Forelimb muscle (tissue), 1 donor: Measurements from ENCODE around the gene TAPBP. TPM values are rescaled to one million over a fixed set of nuclear protein-coding genes. Genes with fewer than 3 reads are reported as not detected.
"Not testable (repeated sequence)": the region's sequence is repeated elsewhere in the genome, so short reads cannot be mapped to it uniquely, and the experiment has no call there.

Source experiments
- DNase-seq: peaks from one replicate; pipeline ENCODE4 v3.0.0-alpha.2; 2013; ENCODE audit warnings: low read depth
- polyA plus RNA-seq: library from polyadenylated mRNA; unstranded; fragments of 120-200 nt; gene quantifications from one replicate; pipeline ENCODE4 v1.2.1, GENCODE V29; 2013; ENCODE audit not compliant: insufficient read length

The TAPBP gene
- polyA plus RNA-seq, 1 donor = 20.3 TPM

GRCh38 chr6:33276581-33276863 is 37.4 kb downstream of the TAPBP start:
- no peak for DNase-seq

DNA sequence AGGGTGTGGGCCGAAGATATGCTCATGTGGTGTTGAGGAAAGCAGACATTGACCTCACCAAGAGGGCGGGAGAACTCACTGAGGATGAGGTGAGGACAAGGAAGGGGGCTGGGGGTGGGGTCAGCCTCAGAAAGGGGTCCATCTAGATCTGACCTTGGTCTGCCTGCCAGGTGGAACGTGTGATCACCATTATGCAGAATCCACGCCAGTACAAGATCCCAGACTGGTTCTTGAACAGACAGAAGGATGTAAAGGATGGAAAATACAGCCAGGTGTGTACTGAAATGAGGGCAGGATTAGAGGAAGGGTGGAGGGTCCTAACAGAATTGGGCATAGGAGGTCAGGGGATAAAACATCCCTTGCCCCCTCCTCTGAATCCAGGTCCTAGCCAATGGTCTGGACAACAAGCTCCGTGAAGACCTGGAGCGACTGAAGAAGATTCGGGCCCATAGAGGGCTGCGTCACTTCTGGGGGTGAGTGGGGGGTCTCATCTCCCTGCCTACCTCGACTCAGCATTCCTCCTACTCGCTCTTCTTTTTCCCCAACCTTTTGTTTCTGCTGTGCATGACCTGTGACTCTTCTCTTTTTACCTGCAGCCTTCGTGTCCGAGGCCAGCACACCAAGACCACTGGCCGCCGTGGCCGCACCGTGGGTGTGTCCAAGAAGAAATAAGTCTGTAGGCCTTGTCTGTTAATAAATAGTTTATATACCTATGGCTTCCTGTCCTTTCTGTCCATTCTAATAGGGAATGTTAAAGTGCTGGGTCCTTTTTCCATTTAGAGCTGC is 37.9 kb downstream of the TAPBP start:
- DNase-seq = not testable (repeated sequence)

DNA sequence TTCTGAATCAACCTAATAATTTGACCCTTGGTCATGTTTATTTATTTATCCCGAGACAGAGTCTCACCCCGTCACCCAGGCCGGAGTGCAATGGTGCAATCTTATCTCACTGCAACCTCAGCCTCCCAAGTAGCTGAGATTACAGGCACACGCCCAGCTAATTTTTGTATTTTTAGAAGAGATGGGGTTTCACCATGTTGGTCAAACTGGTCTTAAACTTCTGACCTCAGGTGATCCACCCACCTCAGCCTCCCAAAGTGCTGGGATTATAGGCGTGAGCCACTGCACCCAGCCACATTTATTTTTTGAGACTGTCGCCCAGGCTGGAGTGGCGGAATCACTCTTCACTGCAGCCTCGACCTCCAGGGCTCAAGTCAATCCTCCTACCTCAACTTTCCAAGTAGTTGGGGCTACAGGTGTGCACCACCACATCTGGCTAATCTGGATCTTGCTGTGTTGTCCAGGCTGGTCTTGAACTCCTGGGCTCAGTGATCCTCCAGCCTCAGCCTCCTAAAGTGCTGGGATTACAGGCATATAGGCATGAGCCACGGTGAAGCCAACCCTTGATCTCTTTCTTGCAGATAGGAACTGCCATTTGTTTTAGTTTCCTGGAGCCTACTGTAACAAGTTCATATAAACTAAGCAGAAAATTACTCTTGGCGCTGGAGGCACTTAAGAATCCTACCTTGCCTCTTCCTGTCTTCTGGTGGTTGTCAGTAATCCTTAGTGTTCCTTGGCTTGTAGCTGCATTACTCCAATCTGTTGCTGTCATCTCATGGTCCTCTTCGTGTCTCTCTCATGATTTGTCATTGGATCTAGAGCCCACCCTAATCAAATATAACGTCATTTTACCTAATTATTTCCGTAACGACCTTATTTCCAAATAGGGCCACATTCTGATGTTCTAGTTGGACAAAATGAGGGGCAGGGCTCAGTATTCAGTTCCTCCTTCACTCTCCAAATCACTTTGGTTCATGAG is 39.7 kb downstream of the TAPBP start:
- DNase-seq = no peak

DNA sequence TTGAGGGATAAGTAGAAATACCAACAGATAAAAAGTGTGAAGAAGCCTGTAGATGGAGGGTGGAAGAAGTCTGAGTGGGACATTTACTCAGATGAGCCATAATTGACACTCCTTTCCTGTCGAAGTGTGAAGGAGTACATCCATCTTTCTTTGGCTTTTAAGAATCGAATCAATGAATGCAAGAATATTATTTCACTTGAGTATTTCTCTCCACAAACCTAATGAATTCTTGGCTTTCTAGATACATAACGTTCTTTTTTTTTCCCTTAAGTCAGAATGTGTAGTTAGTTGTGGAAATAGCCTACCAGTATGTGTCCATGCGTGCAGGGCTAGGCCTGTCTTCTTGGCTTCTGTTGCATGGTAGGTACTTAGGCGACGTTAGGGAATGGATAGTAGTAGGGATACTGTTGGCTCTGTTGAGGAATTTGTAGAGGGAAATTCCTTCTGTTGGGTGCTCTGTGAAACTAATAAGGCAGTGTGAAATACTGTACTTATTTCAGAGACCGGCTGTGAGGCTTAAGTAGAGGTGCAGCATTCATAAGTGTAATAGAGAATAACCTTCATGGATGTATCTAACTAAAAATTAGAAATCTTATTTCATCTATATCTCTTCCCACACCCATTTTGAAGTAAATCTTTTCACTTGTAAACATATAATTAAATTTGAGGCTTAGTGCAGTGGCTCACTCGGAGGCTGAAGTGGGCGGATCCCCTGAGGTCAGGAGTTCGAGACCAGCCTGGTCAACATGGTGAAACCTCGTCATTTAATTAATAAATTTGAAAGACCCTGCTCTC is 40.6 kb downstream of the TAPBP start:
- no peak for DNase-seq

- DNase-seq = no peak
These were observed 41.4 kb downstream of the TAPBP start for GRCh38 chr6:33272275-33273128.

DNA sequence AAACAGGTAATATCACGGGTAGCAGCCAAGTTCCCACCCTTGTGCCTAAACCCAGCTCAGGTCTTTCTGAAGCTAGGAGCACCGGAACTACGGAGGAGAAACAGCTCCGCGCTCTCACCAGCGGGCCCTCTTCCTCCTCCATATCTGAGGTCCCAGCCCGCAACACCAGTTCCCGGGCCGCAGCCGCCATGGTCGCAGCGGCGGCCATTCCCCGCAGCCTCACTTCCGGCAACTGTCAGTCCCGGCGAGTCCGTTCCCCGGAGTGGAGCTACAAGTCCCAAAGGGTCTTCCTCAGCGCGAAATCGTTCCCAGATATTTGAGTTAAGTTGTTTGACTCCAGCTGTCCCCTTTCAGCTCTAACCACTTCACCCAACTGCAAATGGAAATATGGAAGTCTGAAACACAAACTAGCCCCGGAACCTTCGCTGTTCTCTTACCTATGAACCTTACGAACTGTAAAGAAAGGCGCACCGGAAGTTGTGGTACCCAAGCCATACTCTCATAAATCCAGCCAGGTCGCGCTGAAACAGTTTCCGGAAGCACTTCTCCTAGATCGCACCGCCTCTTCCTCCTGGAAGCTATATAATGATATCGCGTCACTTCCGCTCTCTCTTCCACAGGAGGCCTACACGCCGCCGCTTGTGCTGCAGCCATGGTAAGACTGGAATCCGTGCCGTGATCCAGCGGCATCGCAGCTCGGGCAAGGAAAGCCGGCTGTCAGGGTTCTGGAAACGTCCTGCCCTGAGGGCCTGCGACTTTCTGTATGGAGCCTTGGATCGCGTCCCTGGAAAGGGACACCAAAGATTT is 42.2 kb downstream of the TAPBP start, which contains the start of the genes RPS18 and VPS52:
RPS18 (plus strand) TSS at position 608 of the 807 bp plus-strand sequence; CDS start at position 653, 45 bp downstream.
VPS52 (minus strand) TSS at position 409 of the 807 bp plus-strand sequence; CDS start at position 208, 201 bp downstream.
- peak; percentile 99 for DNase-seq

DNA sequence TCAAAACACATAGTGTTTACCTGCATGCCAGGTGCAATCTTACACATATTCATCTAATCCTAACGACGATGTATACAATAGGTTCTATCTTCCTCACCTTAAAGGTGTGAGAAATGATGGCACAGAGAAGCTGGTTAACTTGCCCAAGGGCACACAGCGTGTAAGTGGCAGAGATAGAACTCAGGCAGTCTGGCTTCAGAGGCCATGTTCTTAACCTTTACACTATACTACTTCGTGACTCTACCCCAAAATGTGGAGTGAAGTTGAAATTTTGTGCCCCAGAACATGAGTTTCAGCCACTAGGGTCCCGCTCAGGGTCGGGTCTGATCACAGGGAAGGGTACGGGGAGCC is 42.8 kb downstream of the TAPBP start:
- no peak for DNase-seq

- DNase-seq = no peak
These were observed 49.9 kb downstream of the TAPBP start for GRCh38 chr6:33264015-33264414.

DNA sequence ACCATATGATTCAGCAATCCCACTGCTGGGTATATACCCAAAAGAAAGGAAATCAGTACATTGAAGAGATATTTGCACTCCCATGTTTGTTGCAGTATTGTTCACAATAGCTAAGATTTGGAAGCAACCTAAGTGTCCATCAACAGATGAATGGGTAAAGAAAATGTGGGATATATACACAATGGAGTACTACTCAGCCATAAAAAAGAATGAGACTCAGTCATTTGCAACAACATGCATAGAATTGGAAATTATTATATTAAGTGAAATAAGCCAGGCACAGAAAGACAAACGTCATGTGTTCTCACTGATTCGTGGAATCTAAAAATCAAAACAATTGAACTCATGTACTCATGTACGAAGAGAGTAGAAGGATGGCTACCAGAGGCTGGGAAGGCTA is 51.4 kb downstream of the TAPBP start:
- not testable (repeated sequence) for DNase-seq

- no peak for DNase-seq
These were observed 54.8 kb downstream of the TAPBP start for GRCh38 chr6:33259032-33259431.

- DNase-seq = no peak
These were observed 59.3 kb downstream of the TAPBP start for GRCh38 chr6:33254591-33254990.

DNA sequence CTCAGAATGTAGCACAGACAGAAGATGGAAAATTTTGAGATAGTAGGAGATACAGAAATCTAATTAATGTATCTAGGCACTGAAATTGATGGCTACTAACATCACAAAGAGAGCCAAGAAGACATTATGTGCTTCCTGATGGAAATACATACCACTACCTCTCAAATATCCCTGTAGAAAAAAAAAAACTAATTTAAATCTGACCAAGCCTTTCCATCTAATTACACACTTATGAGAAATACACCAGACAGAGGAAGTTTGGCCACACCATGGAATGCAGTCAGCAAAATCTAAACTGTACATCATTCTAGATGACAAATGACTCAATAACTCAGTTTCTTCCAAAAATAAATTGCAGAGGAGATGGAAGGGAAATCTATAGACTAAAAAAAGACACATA is 61.1 kb downstream of the TAPBP start:
- DNase-seq = no peak

DNA sequence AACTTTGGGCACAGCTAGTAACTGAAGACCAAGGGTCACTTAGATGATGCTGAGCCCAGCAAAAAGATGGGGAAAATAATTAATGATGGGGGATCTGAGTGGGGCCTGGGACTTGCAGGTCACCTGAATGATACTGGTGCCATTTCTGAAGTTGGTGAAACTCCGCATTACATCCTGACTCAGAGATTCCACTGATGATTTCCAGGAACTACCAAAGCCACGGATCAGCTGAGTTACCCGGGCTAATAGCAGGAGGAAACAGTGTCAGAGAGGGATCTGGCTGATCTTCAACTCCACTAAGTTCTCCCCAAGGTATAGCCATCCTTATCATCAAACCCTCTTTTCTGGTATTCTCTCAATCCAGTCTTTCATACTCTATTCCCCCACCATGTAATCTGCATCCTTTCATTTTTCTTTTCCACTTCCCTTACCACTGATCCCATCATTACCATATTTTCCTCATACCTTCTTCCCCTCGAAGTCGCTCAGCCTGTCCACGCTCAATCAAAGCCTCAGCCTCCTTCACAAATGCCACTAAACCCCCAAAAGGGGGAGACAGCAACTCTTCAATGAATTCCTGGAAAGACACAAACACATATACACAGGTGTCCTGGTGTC is 62.4 kb downstream of the TAPBP start:
- no peak for DNase-seq

DNA sequence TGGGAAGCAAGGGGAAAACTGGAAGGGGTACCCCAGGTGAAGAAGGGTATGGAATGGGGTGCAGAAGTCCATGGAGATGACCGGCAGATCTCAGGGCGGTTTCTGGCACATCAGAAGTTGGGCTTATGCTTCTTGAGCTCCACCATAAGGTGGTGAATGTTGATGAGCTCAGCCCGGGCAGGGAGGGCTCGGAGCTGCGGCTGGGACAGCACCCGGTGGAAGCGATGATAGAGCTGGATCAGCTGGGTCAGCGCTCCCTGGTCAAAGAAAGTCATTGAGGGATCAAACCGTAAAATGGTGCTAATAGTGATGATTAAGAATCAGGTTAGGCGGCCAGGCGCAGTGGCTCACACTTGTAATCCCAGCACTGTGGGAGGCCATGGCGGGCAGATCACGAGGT is 63.1 kb downstream of the TAPBP start:
- DNase-seq = no peak

GRCh38 chr6:33249732-33250630 is 63.9 kb downstream of the TAPBP start:
- no peak for DNase-seq
